Kidney (tissue), 14 donors: ENCODE results near the gene ZNF148. TPM values are rescaled to one million over a fixed set of nuclear protein-coding genes. Genes with fewer than 3 reads are reported as not detected.

ENCODE experiments used
- DNase-seq, 5 donors: peaks; one replicate each; pipeline ENCODE4 v3.0.0-alpha.2; 2013 to 2020
- FAIRE-seq: peaks from 2 replicates; lab custom pipeline; 2012; peaks lifted over from hg19 to GRCh38; lab: Jason Lieb, UNC
- H3K27ac ChIP-seq, 2 donors: one replicate each; pipeline ENCODE4 v1.7.0; 2013; ENCODE audit warnings: low read depth in 2 of 2, low read length in 2 of 2, inconsistent platforms in 1 of 2
- H3K27me3 ChIP-seq: one replicate; pipeline ENCODE4 v1.7.1; 2013; ENCODE audit warnings: low read length, inconsistent platforms; ENCODE audit not compliant: control insufficient read depth, insufficient read depth
- H3K36me3 ChIP-seq, 3 donors: one replicate each; pipeline versions ENCODE4 v1.7.0 to v1.7.1; 2013; ENCODE audit warnings: low read length in 3 of 3, control low read depth in 1 of 3, inconsistent platforms in 1 of 3; ENCODE audit not compliant: insufficient read depth in 3 of 3, control insufficient read depth in 2 of 3
- H3K4me1 ChIP-seq, 3 donors: one replicate each; pipeline versions ENCODE4 v1.7.0 to v1.7.1; 2013; ENCODE audit warnings: low read length in 3 of 3, inconsistent platforms in 1 of 3, low read depth in 1 of 3; ENCODE audit not compliant: control insufficient read depth in 2 of 3, insufficient read depth in 2 of 3
- H3K4me3 ChIP-seq, 3 donors: one replicate each; pipeline versions ENCODE4 v1.7.0 to v1.8.1; 2013; ENCODE audit warnings: low read length in 3 of 3, control low read depth in 1 of 3, inconsistent platforms in 1 of 3
- H3K9ac ChIP-seq, 3 donors: one replicate each; pipeline versions ENCODE4 v1.7.0 to v1.7.1; 2013; ENCODE audit warnings: low read length in 3 of 3, control low read depth in 1 of 3, inconsistent platforms in 1 of 3
- H3K9me3 ChIP-seq, 3 donors: one replicate each; pipeline versions ENCODE4 v1.7.0 to v1.7.1; 2013; ENCODE audit warnings: low read length in 3 of 3, control low read depth in 1 of 3, inconsistent platforms in 1 of 3; ENCODE audit not compliant: control insufficient read depth in 2 of 3, insufficient read depth in 1 of 3
- intact Hi-C: fragments of 100-400 bp; cut with DNase I; formaldehyde crosslinking; loops from one replicate; pipeline ENCODE4 v1.11.1; 2022
- polyA plus RNA-seq: library from polyadenylated mRNA; stranded (reverse); fragments of 350-450 nt; fragmentation: Illumina TruSeq; extraction: RNeasy Lipid Tissue Mini Kit (QIAGEN cat#74804); gene quantifications from one replicate; pipeline ENCODE4 v1.2.3, GENCODE V29; 2014; ENCODE audit warnings: low read depth, low replicate concordance; ENCODE audit not compliant: insufficient read depth
- total RNA-seq: library from RNA; stranded (reverse); fragmentation: NEBNext Ultra II Directional; extraction: Animal tissue kit (Norgen Biotek cat#: 25700); gene quantifications from one replicate; pipeline ENCODE4 v1.2.1, GENCODE V29; 2021
- TF ChIP-seq, protein P1 (sequence below): IDR thresholded peaks from 3 replicates; pipeline ENCODE4 v1.5.1; 2012; ENCODE audit warnings: mild to moderate bottlenecking, moderate library complexity, borderline replicate concordance; ENCODE audit not compliant: insufficient read depth; ENCODE audit errors: extremely low read depth
- donor health status: control.
- donor health status: control.
- donor health status: control.
- donor health status: control.
- donor health status: control.
- donor health status: DM: yes; HTN: yes; CAD: no.
- donor health status: Normal renal cell carcinoma (clear cell type).

Gene ZNF148
- total and polyA plus RNA-seq, 2 donors from 2014 or later, result 5.4 to 74.4 TPM

DNA sequence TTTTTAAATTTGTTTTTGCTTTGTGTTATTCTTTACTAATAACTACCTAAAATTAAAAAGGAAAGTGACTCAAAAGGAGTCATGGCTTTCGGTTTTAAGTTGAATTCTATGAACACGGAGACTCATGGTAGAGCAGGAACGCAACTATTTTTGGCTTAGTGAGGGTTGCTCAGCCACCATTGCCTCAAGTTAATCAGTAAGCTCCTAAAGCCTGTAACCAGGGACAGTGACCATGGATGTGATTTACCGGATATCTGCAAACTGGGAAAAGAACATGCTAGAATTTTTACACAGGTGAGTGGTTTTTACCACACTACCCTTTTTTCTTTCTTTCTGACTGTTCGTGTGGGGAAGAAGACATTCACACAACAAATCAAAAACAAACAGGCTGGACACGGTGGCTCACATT is 174.4 kb downstream of the ZNF148 start:
- intact Hi-C loops, result no loop called here
- FAIRE-seq, result no peak
- Histone ChIP-seq H3K4me1 (peaks cover 0 to 5% (median under 1%) of the 10 kb centered on the region in 3 donors), H3K27me3 (no peaks in the 10 kb centered on the region), H3K9me3 (no peaks in the 10 kb centered on the region), H3K9ac (no peak overlapping the region), H3K27ac (no peak overlapping the region), H3K36me3 (no peaks in the 10 kb centered on the region), H3K4me3 (peak overlapping the region in 1 of 3 donors; percentile 23)
- TF ChIP-seq, protein P1, sequence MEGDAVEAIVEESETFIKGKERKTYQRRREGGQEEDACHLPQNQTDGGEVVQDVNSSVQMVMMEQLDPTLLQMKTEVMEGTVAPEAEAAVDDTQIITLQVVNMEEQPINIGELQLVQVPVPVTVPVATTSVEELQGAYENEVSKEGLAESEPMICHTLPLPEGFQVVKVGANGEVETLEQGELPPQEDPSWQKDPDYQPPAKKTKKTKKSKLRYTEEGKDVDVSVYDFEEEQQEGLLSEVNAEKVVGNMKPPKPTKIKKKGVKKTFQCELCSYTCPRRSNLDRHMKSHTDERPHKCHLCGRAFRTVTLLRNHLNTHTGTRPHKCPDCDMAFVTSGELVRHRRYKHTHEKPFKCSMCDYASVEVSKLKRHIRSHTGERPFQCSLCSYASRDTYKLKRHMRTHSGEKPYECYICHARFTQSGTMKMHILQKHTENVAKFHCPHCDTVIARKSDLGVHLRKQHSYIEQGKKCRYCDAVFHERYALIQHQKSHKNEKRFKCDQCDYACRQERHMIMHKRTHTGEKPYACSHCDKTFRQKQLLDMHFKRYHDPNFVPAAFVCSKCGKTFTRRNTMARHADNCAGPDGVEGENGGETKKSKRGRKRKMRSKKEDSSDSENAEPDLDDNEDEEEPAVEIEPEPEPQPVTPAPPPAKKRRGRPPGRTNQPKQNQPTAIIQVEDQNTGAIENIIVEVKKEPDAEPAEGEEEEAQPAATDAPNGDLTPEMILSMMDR, result no peak
- DNase-seq, result peak in 1 of 5 donors; percentile 19

DNA sequence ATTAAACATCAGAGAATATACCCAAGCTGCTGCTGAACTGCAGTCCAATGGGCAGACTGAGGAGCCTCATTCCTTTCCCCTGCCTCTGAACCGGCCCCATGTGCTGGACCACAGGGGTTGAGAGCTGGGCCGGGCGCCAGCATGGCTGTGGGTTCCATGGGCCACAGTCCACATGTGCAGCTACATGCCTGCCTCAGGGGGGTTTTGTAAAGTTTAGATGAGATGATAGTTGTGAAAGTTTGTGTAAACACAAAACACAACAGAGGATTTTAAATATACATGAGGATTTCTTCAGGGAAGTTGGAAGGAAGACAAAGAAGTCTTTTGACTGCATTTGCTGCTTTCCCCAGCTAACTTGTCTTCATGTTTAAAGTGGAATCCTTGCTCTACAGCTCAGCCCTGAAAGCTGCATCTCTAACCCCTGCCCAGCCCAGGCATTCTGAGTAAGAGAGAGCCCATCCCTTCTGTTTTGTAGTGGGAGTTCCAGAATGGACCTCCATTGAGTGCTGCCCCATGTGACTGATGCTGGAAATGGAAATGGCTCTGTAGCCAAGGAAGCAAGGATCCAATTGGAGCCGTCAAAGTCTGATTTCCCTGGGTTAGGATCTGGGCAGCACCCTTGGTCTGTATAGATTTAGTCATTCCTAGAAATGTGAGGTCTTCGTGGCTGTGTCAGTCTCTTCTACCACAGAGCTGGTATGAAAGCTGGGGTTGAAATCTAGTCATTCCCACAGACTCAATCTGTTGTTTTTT is 180.1 kb downstream of the ZNF148 start:
- H3K9ac ChIP-seq, result no peak overlapping the region
- peaks cover 0 to 23% (median 7%) of the 10 kb centered on the region in 3 donors for H3K4me1 ChIP-seq
- peak in 2 of 5 donors; percentile 46 to 78 for DNase-seq
- H3K27me3 ChIP-seq, result no peaks in the 10 kb centered on the region
- no peak overlapping the region for H3K4me3 ChIP-seq
- TF ChIP-seq, protein P1, result no peak
- no peaks in the 10 kb centered on the region for H3K9me3 ChIP-seq
- H3K36me3 ChIP-seq, result no peaks in the 10 kb centered on the region
- H3K27ac ChIP-seq, result no peak overlapping the region
- FAIRE-seq, result no peak
- intact Hi-C loops, result no loop called here

DNA sequence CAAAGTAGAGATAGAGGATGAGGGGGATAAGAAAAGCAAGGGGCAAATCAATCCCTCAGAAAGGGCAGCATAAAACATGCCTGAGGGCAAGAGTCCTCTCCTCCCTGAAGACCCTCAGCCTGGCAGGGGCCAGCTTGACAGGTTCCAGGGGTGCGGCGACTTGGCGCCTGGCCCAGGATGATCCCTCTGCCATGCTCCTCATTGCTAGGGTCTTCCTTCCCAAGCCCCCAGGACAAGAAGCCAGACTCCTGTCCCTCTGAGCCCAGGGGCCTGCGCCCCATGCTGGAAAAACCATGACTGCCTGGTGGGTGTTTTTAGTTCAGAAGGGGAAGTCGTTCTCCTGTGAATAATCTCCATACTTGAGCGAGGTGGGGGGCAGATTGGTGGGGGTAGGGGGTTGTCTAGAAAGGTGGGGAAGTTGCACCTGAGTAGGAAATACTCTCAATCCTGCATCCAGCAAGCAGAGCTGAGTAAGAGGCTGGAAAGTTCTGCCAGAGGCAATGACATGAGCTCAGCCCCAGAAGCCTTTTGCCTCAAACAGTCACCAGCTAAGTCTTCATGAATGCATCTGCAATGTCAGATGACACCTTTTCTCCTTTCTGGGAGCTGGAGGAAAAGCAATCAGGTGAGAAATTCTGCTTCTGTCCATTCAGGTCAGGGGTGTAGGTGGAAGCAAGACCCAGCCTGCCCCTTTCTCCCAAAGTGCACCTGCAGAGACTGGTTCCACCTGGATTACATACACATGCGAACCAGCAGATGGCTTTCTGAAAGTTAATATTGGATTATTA is 180.9 kb downstream of the ZNF148 start:
- intact Hi-C loops, result no loop called here
- Histone ChIP-seq H3K27ac (no peak overlapping the region), H3K4me3 (no peak overlapping the region), H3K9me3 (no peaks in the 10 kb centered on the region), H3K27me3 (no peaks in the 10 kb centered on the region), H3K36me3 (no peaks in the 10 kb centered on the region), H3K4me1 (peaks cover 0 to 23% (median 7%) of the 10 kb centered on the region in 3 donors), H3K9ac (no peak overlapping the region)
- DNase-seq, result no peak
- TF ChIP-seq, protein P1, result no peak
- no peak for FAIRE-seq
